ENCODE data around the gene GIPC3. TPM values are rescaled to one million over a fixed set of nuclear protein-coding genes. Genes with fewer than 3 reads are reported as not detected.

GIPC3 gene
- total RNA-seq, 4 donors from 2014 or later, result 0.19 to 0.89 (median 0.37) TPM

DNA sequence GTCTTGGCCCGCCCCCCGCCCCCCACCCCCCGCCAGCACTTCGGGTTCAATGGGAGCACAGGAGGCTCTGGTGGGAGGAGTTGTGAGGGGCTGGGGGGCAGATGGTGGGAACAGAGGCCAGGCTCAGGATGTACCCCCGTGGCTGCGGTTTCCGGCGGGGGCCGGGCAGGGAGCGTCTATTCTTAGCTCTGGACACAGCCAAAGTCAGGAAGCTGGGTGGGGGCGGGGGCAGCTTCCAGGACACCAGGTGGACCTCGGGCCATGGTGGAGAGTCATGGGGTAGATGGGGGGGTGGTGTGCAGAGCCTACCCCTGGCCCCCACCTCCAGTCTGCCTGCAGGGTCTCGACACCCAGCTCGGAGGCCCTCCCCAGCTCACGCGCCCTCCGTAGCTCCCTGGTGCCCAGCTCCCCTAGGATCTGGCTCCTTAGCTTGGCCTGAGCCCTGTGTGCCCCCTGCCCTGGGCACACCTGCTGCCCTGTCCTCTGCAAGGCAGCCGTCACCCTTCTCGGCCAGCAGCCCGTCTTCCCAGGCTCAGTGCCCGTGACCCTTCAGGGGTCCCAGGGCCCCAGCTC, 23.6 kb downstream of the GIPC3 start:
- Histone ChIP-seq H3K4me3 (no peak overlapping the region), H3K27ac (peak overlapping the region; percentile 5), H3K36me3 (peaks cover 38% of the 10 kb centered on the region), H3K4me1 (peaks cover 54% of the 10 kb centered on the region), H3K27me3 (peaks cover 8% of the 10 kb centered on the region), H3K9me3 (no peaks in the 10 kb centered on the region)
- 59% methylated on average over 5 of the region's 21 CpGs for WGBS
- peak in 1 of 2 donors; percentile 60 for DNase-seq (ENCODE audit: low spot score in 2 of 2)
- no peak for TF ChIP-seq POLR2AphosphoS5 (IDR thresholded peaks at IDR 0.05)
- TF ChIP-seq, protein P1, sequence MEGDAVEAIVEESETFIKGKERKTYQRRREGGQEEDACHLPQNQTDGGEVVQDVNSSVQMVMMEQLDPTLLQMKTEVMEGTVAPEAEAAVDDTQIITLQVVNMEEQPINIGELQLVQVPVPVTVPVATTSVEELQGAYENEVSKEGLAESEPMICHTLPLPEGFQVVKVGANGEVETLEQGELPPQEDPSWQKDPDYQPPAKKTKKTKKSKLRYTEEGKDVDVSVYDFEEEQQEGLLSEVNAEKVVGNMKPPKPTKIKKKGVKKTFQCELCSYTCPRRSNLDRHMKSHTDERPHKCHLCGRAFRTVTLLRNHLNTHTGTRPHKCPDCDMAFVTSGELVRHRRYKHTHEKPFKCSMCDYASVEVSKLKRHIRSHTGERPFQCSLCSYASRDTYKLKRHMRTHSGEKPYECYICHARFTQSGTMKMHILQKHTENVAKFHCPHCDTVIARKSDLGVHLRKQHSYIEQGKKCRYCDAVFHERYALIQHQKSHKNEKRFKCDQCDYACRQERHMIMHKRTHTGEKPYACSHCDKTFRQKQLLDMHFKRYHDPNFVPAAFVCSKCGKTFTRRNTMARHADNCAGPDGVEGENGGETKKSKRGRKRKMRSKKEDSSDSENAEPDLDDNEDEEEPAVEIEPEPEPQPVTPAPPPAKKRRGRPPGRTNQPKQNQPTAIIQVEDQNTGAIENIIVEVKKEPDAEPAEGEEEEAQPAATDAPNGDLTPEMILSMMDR (IDR thresholded peaks at IDR 0.05), result no peak
- TF ChIP-seq POLR2A (IDR thresholded peaks at IDR 0.05), result no peak
- TF ChIP-seq EP300 (IDR thresholded peaks at IDR 0.05), result no peak

DNA sequence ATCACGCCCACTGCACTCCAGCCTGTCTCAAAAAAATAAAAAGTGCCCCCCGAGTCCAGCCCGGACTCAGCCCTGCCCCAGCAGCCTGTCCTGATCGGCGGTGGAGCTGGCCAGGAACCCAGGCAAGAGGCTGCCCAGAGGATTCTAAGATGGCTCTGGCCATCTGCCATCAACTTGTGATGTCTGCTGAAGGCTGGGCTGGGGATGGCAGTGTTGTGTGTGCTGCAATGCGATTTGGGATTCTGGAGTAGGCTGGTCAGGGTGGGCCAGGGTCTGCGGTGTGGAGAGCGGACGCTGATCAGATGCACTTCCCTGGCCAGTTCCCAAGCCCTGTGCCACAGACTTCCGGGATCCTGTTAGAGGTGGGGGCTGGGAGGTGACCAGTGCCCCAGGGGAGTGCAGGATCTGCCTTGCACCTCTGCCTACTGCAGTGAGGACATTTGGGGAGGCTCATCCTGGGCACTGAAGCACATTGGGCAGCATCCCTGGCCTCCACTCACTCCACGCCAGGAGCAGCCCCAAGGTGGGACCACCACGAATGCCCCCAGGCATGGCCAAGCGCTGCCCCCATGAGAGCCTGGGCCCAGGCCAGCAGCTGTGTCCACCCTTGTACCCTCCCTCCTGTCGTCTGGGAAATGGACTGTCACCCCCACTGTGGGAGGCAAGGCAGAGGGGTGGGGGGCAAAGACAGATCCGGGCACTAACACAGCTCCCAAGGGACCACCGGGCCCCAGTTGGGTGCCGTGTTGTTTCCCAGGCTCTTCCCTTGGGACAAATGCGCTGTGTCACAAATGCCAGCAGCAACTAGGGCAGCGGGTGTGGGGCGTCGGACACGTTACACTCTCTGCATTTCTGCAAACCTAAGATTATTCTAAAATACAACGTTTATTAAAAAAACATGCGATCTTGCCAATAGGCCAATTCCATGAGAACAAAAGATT, 24.8 kb downstream of the GIPC3 start:
- TF ChIP-seq EP300 (IDR thresholded peaks at IDR 0.05) (no peak), POLR2AphosphoS5 (IDR thresholded peaks at IDR 0.05) (no peak), POLR2A (IDR thresholded peaks at IDR 0.05) (no peak)
- TF ChIP-seq, protein P1 (IDR thresholded peaks at IDR 0.05), result no peak
- Histone ChIP-seq H3K4me1 (peaks cover 45% of the 10 kb centered on the region), H3K4me3 (no peak overlapping the region), H3K27me3 (peaks cover under 1% of the 10 kb centered on the region), H3K27ac (no peak overlapping the region), H3K36me3 (peaks cover 48% of the 10 kb centered on the region), H3K9me3 (no peaks in the 10 kb centered on the region)
- no peak for DNase-seq (ENCODE audit: low spot score in 2 of 2)
- whole genome bisulfite sequencing, result 56% methylated on average over 11 of the region's 24 CpGs

DNA sequence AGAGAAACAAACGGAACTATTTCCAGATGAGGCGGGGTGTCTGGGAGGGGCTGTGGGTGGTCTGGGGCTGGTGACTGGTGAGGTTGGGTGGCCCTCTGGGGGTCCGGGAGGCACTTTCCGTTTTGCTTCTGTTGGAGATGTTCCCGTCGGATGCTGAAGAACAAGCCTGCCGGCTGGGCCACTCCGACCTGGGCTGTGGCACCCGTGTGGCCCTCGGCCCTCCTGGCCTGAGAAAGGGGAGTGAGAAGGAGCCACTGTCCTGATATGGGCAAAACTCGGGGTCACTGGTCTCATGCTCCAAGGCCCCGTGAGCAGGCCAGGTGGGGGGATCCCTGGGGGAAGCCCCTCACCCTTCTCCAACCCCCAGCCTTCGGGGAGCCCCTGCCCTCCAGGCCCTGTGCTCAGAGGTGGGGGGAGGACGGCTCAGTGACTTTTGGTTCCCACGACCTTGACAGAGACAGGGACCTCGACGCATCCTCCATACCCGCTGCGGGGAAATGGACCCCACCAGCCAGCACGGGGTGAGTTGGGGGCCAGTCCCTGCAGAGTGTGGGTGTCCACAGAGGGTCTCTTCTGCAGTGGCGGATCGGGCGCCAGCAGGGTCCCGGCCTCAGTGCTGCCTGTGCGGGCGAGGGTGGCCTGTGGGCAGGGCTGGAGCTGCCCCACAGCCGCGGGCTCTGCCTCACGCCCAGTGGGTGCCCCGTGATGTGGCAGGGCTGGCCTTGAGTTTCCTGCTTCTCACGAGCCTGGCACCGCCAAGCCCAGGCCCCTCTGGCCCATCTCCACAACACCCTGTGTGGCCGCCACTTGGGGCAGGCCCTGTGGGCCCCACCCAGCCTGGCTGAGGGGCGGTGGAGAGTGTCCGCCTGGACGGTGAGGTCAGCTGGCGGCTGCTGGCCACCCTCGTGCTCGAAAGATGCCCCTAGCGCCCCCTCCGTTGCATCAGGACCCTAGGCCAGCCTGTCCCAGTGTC, 25.8 kb downstream of the GIPC3 start:
- H3K27ac ChIP-seq, result no peak overlapping the region
- no peak for TF ChIP-seq EP300 (IDR thresholded peaks at IDR 0.05)
- no peak for TF ChIP-seq POLR2A (IDR thresholded peaks at IDR 0.05)
- no peak for TF ChIP-seq POLR2AphosphoS5 (IDR thresholded peaks at IDR 0.05)
- TF ChIP-seq, protein P1 (IDR thresholded peaks at IDR 0.05), result no peak
- 76% methylated on average over 11 of the region's 41 CpGs for WGBS
- no peak overlapping the region for H3K4me3 ChIP-seq
- H3K27me3 ChIP-seq, result no peaks in the 10 kb centered on the region
- H3K36me3 ChIP-seq, result peaks cover 57% of the 10 kb centered on the region
- DNase-seq (ENCODE audit: low spot score in 2 of 2), result no peak
- H3K9me3 ChIP-seq, result no peaks in the 10 kb centered on the region
- peaks cover 36% of the 10 kb centered on the region for H3K4me1 ChIP-seq

DNA sequence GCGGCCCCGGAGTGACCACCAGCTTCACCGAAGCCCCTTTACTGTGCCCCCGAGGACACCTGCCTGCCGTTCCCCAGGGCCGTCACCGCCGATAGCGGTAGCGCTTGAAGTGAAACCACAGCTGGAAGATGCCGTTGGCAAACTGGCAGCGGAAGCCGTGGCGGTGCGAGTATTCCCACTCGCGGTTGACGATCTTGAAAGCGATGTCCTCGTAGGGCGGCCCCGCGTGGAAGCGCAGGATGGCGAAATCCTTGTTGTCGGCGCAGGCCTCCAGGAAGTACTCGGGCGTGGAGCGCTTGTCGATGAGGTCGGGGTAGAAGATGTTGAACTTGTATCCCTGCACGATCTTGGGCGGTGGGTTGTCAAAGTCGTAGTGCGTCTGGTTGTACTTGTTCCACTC, 26.6 kb downstream of the GIPC3 start:
- DNase-seq (ENCODE audit: low spot score in 2 of 2), result no peak
- Histone ChIP-seq H3K4me1 (peaks cover 28% of the 10 kb centered on the region), H3K27ac (no peak overlapping the region), H3K4me3 (no peak overlapping the region), H3K36me3 (peaks cover 64% of the 10 kb centered on the region), H3K27me3 (no peaks in the 10 kb centered on the region), H3K9me3 (no peaks in the 10 kb centered on the region)
- no peak for TF ChIP-seq POLR2A (IDR thresholded peaks at IDR 0.05)
- no peak for TF ChIP-seq EP300 (IDR thresholded peaks at IDR 0.05)
- no peak for TF ChIP-seq POLR2AphosphoS5 (IDR thresholded peaks at IDR 0.05)
- TF ChIP-seq, protein P1 (IDR thresholded peaks at IDR 0.05), result no peak
- WGBS, result 95% methylated on average over 36 of the region's 36 CpGs
